ENCODE data around the gene DUSP10. TPM values are rescaled to one million over a fixed set of nuclear protein-coding genes. Genes with fewer than 3 reads are reported as not detected.

DUSP10 gene
- polyA plus RNA-seq, 1 experiment: 35.9 TPM

- POLR2A ChIA-PET: interaction anchor here (0.6 to 1.1 kb wide), 4 partner anchors 12 to 1661 kb away, joined by 4 to 9 read pairs (median 5); partner anchors contain the start of gene DUSP10
- H3K27ac ChIP-seq (ENCODE audit: low read depth, low read length): peak overlapping the region; percentile 33
These were observed 26.3 kb downstream of the DUSP10 start for GRCh38 chr1:221715321-221716169.

GRCh38 chr1:221714227-221715152, 27.4 kb downstream of the DUSP10 start:
- DNase-seq (ENCODE audit: low read depth, low spot score): no peak
- no peaks in the 10 kb centered on the region for H3K9me3 ChIP-seq (ENCODE audit: control insufficient read depth, insufficient read depth, low read length)
- ChIA-PET POLR2A (interaction anchor here (0.9 to 1.1 kb wide), 2 partner anchors 10 to 27 kb away, joined by 6 to 9 read pairs; partner anchors contain the start of gene DUSP10), CTCF (interaction anchor here (1.0 to 1.6 kb wide), 4 partner anchors 11 to 751 kb away, joined by 3 to 5 read pairs (median 4); no protein-coding TSS in a partner anchor)
- H3K27ac ChIP-seq (ENCODE audit: low read depth, low read length): no peak overlapping the region
- no peaks in the 10 kb centered on the region for H3K27me3 ChIP-seq (ENCODE audit: control insufficient read depth, insufficient read depth, low read length)
- H3K4me3 ChIP-seq (ENCODE audit: low read depth, low read length): no peak overlapping the region
- TF ChIP-seq CTCF (IDR thresholded peaks at IDR 0.05; ENCODE audit: low read depth, low read length): no peak

More at GRCh38 chr1:221715321-221716169, 26.3 kb downstream of the DUSP10 start:
- H3K27me3 ChIP-seq (ENCODE audit: control insufficient read depth, insufficient read depth, low read length): no peaks in the 10 kb centered on the region
- TF ChIP-seq CTCF (IDR thresholded peaks at IDR 0.05; ENCODE audit: low read depth, low read length): no peak
- H3K9me3 ChIP-seq (ENCODE audit: control insufficient read depth, insufficient read depth, low read length): no peaks in the 10 kb centered on the region
- no peak overlapping the region for H3K4me3 ChIP-seq (ENCODE audit: low read depth, low read length)
- CTCF ChIA-PET: interaction anchor here (1.0 to 1.6 kb wide), 4 partner anchors 10 to 750 kb away, joined by 3 to 5 read pairs (median 4); no protein-coding TSS in a partner anchor
- DNase-seq (ENCODE audit: low read depth, low spot score): peak; percentile 42

GRCh38 chr1:221712776-221713431, 29.0 kb downstream of the DUSP10 start:
- CTCF ChIA-PET: interaction anchor here (0.6 to 2.5 kb wide), 4 partner anchors 170 to 887 kb away, joined by 3 to 8 read pairs (median 5); no protein-coding TSS in a partner anchor
- H3K27ac ChIP-seq (ENCODE audit: low read depth, low read length): no peak overlapping the region
- no peak for DNase-seq (ENCODE audit: low read depth, low spot score)
- POLR2A ChIA-PET: interaction anchor here (0.7 to 1.5 kb wide), 2 partner anchors 29 to 285 kb away, joined by 9 read pairs; partner anchors contain the start of gene DUSP10
- H3K9me3 ChIP-seq (ENCODE audit: control insufficient read depth, insufficient read depth, low read length): no peaks in the 10 kb centered on the region
- H3K4me3 ChIP-seq (ENCODE audit: low read depth, low read length): no peak overlapping the region
- no peak for TF ChIP-seq CTCF (IDR thresholded peaks at IDR 0.05; ENCODE audit: low read depth, low read length)
- no peaks in the 10 kb centered on the region for H3K27me3 ChIP-seq (ENCODE audit: control insufficient read depth, insufficient read depth, low read length)

GRCh38 chr1:221712198-221712684, 29.6 kb downstream of the DUSP10 start:
- ChIA-PET POLR2A (interaction anchor here (0.7 to 1.5 kb wide), 2 partner anchors 30 to 286 kb away, joined by 9 read pairs; partner anchors contain the start of gene DUSP10), CTCF (interaction anchor here (0.6 to 2.5 kb wide), 4 partner anchors 169 to 887 kb away, joined by 3 to 8 read pairs (median 5); no protein-coding TSS in a partner anchor)
- Histone ChIP-seq H3K27ac (ENCODE audit: low read depth, low read length) (peak overlapping the region; percentile 71), H3K9me3 (ENCODE audit: control insufficient read depth, insufficient read depth, low read length) (no peaks in the 10 kb centered on the region), H3K4me3 (ENCODE audit: low read depth, low read length) (no peak overlapping the region), H3K27me3 (ENCODE audit: control insufficient read depth, insufficient read depth, low read length) (no peaks in the 10 kb centered on the region)
- TF ChIP-seq CTCF (IDR thresholded peaks at IDR 0.05; ENCODE audit: low read depth, low read length): no peak
- DNase-seq (ENCODE audit: low read depth, low spot score): peak; percentile 88

Data from AG04450 (cell line).